ENCODE measurements around the gene MEGF6. TPM values are rescaled to one million over a fixed set of nuclear protein-coding genes. Genes with fewer than 3 reads are reported as not detected.

Gene MEGF6
- total and polyA plus RNA-seq, 4 donors: 53.7 to 332 (median 157) TPM

DNA sequence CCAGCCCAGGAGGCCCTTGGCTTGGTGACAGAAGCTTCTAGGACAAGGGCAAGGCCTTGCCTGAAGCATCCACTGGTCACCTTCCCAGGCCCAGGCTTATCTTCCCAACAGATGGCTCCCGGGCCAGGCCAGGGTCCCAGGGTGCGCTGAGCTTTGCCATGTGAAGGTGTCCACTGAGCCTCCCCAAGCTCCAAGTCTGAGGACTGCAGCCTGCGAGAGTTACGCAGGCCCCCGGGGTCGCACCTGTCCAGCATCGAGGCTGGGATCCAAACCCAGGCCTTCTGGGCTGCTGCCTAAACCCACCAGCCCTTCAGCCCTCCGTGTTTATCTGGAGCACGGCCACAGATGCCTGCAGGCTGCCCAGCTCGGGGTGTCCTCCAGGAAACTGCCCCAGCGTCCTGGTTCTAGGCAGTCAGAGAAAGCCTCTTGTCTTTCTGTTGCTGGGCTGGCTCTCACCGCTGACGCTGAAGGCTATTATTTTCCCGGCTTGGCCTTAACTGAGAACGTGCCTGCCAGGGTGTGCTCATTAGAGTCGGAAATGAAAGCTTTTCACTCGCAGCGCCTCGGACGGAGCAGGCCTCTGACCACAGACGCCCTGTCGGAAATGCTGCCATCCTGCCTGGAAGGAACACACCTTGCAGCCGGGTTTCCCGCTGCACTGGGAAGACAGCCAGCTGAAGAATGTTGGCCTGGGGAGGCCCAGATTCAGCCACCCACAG lies 71.4 kb downstream of the MEGF6 start:
- H3K27ac ChIP-seq (ENCODE audit: low read depth in 1 of 2, low read length in 2 of 2): peak overlapping the region in 1 of 2 donors; percentile 82
- H3K9me3 ChIP-seq (ENCODE audit: control insufficient read depth, low read length): no peaks in the 10 kb centered on the region
- 18% methylated on average over 24 of the region's 24 CpGs for WGBS, 2 donors
- ATAC-seq (ENCODE audit: low FRiP score) (peak; percentile 8), DNase-seq (peak in 1 of 2 donors; percentile 73)
- intact Hi-C loops (cut with DNase I): no loop called here
- no peaks in the 10 kb centered on the region for H3K4me1 ChIP-seq (ENCODE audit: control insufficient read depth in 1 of 2, insufficient read depth in 2 of 2, low read length in 2 of 2)
- no peak overlapping the region for H3K4me3 ChIP-seq (ENCODE audit: low read length in 2 of 2)
- no peaks in the 10 kb centered on the region for H3K36me3 ChIP-seq (ENCODE audit: control insufficient read depth in 1 of 2, insufficient read depth in 2 of 2, low read length in 1 of 2)
- no peaks in the 10 kb centered on the region for H3K27me3 ChIP-seq (ENCODE audit: control insufficient read depth in 1 of 2, insufficient read depth in 2 of 2, low read length in 1 of 2)

DNA sequence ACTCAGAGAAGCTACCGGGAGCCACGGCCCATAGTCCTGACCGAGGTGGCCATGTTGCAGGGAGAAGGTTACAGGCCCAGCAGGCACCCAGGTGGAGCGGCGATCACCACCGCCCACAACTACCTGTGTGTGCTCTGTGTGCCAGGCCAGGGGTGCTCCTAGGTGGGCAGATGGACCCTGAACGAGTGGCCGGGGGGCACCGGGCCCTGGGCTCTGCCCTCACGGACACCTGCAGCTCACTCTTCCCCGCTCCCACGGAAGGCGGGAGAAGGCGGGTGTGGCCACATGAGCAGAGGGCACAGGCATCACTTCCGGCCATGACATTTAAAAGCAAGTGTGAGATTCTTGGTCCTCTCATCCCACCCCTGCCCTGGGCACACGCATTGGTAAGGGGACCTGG lies 73.9 kb downstream of the MEGF6 start:
- no peak for DNase-seq
- H3K27ac ChIP-seq (ENCODE audit: low read depth in 1 of 2, low read length in 2 of 2): no peak overlapping the region

DNA sequence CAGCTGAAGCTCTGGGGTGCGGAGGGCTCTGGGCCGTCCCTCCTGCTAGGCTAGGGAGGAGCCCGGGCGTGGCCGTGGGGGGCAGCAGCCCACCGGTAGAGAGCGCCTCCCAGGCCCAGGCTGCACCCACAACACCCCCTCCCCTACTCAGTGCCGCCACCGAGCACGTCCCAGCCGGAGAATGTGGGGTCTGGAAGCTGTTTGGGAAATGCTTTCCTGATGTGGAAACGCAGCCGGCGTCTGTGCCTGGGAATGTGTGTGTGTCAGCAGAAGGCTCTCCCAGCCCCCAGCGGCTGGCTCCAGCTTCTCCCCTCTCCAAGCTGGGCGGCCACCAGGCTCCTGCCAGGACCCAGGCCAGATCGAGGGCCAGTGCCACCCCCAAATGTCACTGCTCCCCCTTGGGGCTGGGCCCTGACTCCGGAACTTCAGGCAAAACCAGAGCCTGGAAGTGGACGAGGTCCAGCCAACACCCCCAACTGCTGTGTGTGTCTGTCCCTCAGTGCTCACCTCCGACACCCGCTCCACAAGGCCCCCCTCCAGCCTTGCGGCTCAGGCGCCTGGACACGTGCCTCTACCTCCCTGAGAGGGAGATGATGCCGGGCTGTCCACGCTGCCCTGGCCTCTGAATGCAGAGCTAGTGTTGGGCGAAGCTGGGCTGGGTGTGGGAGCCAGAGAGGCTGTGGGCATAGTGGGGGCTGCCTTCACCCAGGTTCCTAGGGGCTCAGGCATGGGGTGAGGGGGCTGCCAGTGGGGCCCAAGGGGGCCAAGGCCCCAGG lies 74.7 kb downstream of the MEGF6 start:
- DNase-seq: no peak
- Histone ChIP-seq H3K27me3 (ENCODE audit: control insufficient read depth in 1 of 2, insufficient read depth in 2 of 2, low read length in 1 of 2) (no peaks in the 10 kb centered on the region), H3K4me1 (ENCODE audit: control insufficient read depth in 1 of 2, insufficient read depth in 2 of 2, low read length in 2 of 2) (no peaks in the 10 kb centered on the region), H3K27ac (ENCODE audit: low read depth in 1 of 2, low read length in 2 of 2) (no peak overlapping the region), H3K4me3 (ENCODE audit: low read length in 2 of 2) (no peak overlapping the region), H3K36me3 (ENCODE audit: control insufficient read depth in 1 of 2, insufficient read depth in 2 of 2, low read length in 1 of 2) (no peaks in the 10 kb centered on the region), H3K9me3 (ENCODE audit: control insufficient read depth, low read length) (no peaks in the 10 kb centered on the region)
- 70 to 80% methylated on average over 23 to 27 of the region's 27 CpGs for WGBS, 2 donors
- no peak for ATAC-seq (ENCODE audit: low FRiP score)
- intact Hi-C loops (cut with DNase I): no loop called here

More for the DNA sequence above, 73.9 kb downstream of the MEGF6 start:
- Histone ChIP-seq H3K4me1 (ENCODE audit: control insufficient read depth in 1 of 2, insufficient read depth in 2 of 2, low read length in 2 of 2) (no peaks in the 10 kb centered on the region), H3K36me3 (ENCODE audit: control insufficient read depth in 1 of 2, insufficient read depth in 2 of 2, low read length in 1 of 2) (no peaks in the 10 kb centered on the region), H3K27me3 (ENCODE audit: control insufficient read depth in 1 of 2, insufficient read depth in 2 of 2, low read length in 1 of 2) (no peaks in the 10 kb centered on the region), H3K9me3 (ENCODE audit: control insufficient read depth, low read length) (no peaks in the 10 kb centered on the region), H3K4me3 (ENCODE audit: low read length in 2 of 2) (no peak overlapping the region)
- no peak for ATAC-seq (ENCODE audit: low FRiP score)
- WGBS, 2 donors: 90 to 95% methylated on average over 16 of the region's 16 CpGs
- intact Hi-C loops (cut with DNase I): no loop called here

DNA sequence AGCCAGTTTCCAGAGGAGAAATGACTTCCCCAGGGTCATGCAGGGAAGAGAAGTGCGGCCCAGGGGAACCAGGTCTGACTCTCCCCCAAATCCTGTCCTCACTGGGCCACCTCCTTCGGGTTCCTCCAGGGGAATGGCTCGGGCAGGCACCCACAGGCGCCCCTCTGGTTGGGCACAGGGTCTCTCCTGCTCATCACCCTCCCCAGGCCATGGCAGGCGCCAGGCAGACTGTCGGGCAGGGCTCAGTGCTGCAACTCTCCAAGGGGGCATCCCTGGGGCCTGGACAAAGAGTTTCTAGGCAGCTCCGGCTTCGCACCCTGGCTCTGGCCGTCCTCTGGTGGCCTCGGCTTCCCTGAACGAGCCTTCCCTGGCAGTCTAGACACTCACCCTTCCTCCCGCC lies 75.6 kb downstream of the MEGF6 start:
- Histone ChIP-seq H3K27me3 (ENCODE audit: control insufficient read depth in 1 of 2, insufficient read depth in 2 of 2, low read length in 1 of 2) (no peaks in the 10 kb centered on the region), H3K4me3 (ENCODE audit: low read length in 2 of 2) (no peak overlapping the region), H3K4me1 (ENCODE audit: control insufficient read depth in 1 of 2, insufficient read depth in 2 of 2, low read length in 2 of 2) (no peaks in the 10 kb centered on the region), H3K27ac (ENCODE audit: low read depth in 1 of 2, low read length in 2 of 2) (no peak overlapping the region), H3K9me3 (ENCODE audit: control insufficient read depth, low read length) (no peaks in the 10 kb centered on the region), H3K36me3 (ENCODE audit: control insufficient read depth in 1 of 2, insufficient read depth in 2 of 2, low read length in 1 of 2) (no peaks in the 10 kb centered on the region)
- intact Hi-C loops (cut with DNase I): no loop called here
- DNase-seq: no peak
- no peak for ATAC-seq (ENCODE audit: low FRiP score)
- 87 to 95% methylated on average over 12 of the region's 12 CpGs for WGBS, 2 donors

DNA sequence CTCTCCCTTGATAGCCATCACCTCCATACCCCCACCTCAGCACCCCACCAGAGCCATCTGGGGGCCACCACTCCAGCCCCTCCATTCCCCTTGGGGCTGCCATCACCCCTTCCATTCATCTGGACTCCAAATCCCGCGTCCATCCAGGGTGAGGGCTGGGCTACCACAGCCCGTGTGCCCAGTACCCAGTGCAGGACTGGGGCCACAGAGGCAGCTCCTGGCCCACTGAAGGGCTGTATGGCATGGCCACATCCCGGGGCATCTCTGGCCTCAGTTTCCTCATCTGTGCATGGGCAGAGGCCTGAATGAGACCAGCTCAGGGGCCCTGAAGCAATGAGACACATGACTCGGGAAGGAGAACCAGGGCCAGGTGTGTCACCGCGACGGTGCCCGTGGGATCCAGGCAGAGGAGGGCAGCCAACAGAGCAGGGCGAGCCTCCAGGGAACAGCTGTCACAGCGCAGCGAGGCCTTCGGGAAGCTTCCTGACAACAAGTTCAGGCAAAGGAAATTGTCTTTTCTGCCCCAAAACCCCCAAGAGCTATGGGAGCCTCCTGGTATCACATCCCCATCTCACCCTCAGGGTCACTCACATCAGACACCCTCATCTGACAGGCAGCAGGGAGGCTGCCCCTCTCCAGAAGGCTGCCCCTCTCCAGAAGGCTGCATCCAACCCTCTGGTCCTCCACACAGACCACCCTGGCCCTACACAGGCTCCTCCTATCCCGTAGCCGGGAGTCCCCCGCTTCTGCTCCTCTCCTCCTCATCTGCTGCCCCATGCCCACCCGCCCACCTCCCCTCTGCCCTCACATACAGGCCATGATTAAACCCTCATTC lies 76.3 kb downstream of the MEGF6 start:
- no peaks in the 10 kb centered on the region for H3K4me1 ChIP-seq (ENCODE audit: control insufficient read depth in 1 of 2, insufficient read depth in 2 of 2, low read length in 2 of 2)
- DNase-seq: no peak
- no peaks in the 10 kb centered on the region for H3K27me3 ChIP-seq (ENCODE audit: control insufficient read depth in 1 of 2, insufficient read depth in 2 of 2, low read length in 1 of 2)
- no peak overlapping the region for H3K27ac ChIP-seq (ENCODE audit: low read depth in 1 of 2, low read length in 2 of 2)
- H3K9me3 ChIP-seq (ENCODE audit: control insufficient read depth, low read length): no peaks in the 10 kb centered on the region
- WGBS, 2 donors: 76 to 80% methylated on average over 17 of the region's 17 CpGs
- no peak for ATAC-seq (ENCODE audit: low FRiP score)
- intact Hi-C loops (cut with DNase I): no loop called here
- no peak overlapping the region for H3K4me3 ChIP-seq (ENCODE audit: low read length in 2 of 2)
- no peaks in the 10 kb centered on the region for H3K36me3 ChIP-seq (ENCODE audit: control insufficient read depth in 1 of 2, insufficient read depth in 2 of 2, low read length in 1 of 2)

DNA sequence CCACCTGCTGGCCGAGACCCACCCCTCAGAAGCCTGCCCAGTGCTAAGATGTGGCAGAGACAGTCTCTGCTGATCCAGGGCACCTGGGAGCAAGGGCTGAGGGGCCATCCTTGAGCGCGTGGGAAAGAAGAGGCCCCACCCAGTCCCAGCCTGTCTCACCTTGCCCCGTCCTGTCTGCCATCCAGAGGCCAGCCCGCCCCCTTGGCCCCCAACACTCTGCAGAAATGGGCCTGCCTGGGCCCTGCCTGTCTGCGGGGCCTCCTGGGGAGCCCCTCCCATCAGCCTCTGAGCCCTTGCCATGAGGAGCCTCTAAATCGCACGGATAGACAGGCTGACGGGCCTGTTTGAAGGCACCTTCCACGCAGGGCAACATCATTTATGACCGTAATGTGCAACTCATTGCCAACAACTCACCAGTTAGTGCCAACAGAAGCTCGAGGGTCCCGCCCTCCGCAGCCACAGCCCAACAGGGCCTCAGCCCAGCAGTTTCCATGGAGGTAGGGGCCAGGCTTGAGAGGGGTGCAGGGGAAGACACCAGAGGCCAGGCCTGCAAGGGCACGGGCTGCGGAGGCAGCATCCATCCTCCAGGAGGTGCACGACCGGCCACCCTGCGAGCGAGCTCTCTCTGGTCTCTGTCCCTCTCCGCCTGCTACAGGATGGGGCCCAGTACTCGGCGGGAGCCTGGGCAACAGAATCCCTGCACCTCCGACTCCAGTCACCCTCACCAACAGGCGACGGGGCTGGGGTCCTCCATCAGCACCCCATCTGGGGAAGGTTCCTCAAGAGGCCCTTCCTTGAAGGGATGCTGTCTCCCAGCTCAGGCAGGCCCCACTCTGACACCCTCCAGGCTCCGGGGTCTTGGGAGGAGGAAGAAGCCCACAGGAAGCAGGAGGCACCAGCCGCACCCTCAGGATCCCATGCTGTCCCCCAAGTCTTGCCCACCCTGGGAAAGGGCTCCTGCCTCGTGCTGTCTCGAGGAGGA lies 78.0 kb downstream of the MEGF6 start:
- Histone ChIP-seq H3K27ac (ENCODE audit: low read depth in 1 of 2, low read length in 2 of 2) (no peak overlapping the region), H3K27me3 (ENCODE audit: control insufficient read depth in 1 of 2, insufficient read depth in 2 of 2, low read length in 1 of 2) (no peaks in the 10 kb centered on the region), H3K4me1 (ENCODE audit: control insufficient read depth in 1 of 2, insufficient read depth in 2 of 2, low read length in 2 of 2) (no peaks in the 10 kb centered on the region), H3K36me3 (ENCODE audit: control insufficient read depth in 1 of 2, insufficient read depth in 2 of 2, low read length in 1 of 2) (no peaks in the 10 kb centered on the region), H3K9me3 (ENCODE audit: control insufficient read depth, low read length) (no peaks in the 10 kb centered on the region), H3K4me3 (ENCODE audit: low read length in 2 of 2) (no peak overlapping the region)
- 92 to 95% methylated on average over 29 to 30 of the region's 30 CpGs for WGBS, 2 donors
- ATAC-seq (ENCODE audit: low FRiP score) (no peak), DNase-seq (no peak)
- intact Hi-C loops (cut with DNase I): no loop called here

DNA sequence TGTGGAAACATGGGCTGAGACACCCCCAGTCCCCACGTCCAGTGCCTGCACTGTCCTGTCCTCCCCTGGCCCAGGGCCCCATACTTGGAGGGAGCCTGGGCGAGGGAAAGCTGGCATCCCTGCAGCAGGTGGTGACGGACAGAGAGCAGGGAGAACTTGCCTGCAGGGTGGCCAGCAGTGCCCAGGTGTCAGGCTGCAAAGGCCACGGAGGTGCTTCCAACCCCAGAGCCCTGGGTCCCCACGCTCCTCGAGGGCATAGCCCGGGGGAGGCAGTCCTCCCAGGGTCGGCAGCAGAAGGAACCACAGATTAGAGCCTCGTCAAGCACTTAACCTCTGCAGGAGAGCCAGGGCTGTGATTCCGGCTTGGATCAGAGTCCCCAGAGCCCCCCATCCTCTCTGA lies 79.4 kb downstream of the MEGF6 start:
- ATAC-seq (ENCODE audit: low FRiP score): no peak
- intact Hi-C loops (cut with DNase I): loop anchor here in 1 of 2 donors (2.0 kb wide), 1 partner anchor 19 kb away; no protein-coding TSS in a partner anchor
- H3K36me3 ChIP-seq (ENCODE audit: control insufficient read depth in 1 of 2, insufficient read depth in 2 of 2, low read length in 1 of 2): no peaks in the 10 kb centered on the region
- peak overlapping the region in 1 of 2 donors; percentile 58 for H3K27ac ChIP-seq (ENCODE audit: low read depth in 1 of 2, low read length in 2 of 2)
- H3K9me3 ChIP-seq (ENCODE audit: control insufficient read depth, low read length): no peaks in the 10 kb centered on the region
- 30 to 55% methylated on average over 7 to 10 of the region's 10 CpGs for WGBS, 2 donors
- no peak for DNase-seq
- no peaks in the 10 kb centered on the region for H3K4me1 ChIP-seq (ENCODE audit: control insufficient read depth in 1 of 2, insufficient read depth in 2 of 2, low read length in 2 of 2)
- no peak overlapping the region for H3K4me3 ChIP-seq (ENCODE audit: low read length in 2 of 2)
- H3K27me3 ChIP-seq (ENCODE audit: control insufficient read depth in 1 of 2, insufficient read depth in 2 of 2, low read length in 1 of 2): no peaks in the 10 kb centered on the region
